ENCODE measurements around the gene CERS6. TPM values are rescaled to one million over a fixed set of nuclear protein-coding genes. Genes with fewer than 3 reads are reported as not detected.

The CERS6 gene
- total and polyA plus RNA-seq, 10 of the 15 experiments (the other 5 are each of a cell fraction or from before 2014, with no cell fraction given) = 1.3 to 20.4 (median 14.1) TPM

- no peak for TF ChIP-seq USF2 (IDR thresholded peaks at IDR 0.05; ENCODE audit: borderline replicate concordance, low read depth, low read length)
- no peak for TF ChIP-seq PRDM15 (CRISPR knock-in tag; IDR thresholded peaks at IDR 0.05)
- TF ChIP-seq ATF3 (IDR thresholded peaks at IDR 0.05; ENCODE audit: borderline replicate concordance, extremely low read depth, low read depth, low read length) = no peak
- TF ChIP-seq CHD2 (IDR thresholded peaks at IDR 0.05; ENCODE audit: borderline replicate concordance, low read depth, low read length) = 0 out of 2 replicates have a peak, but pooled peaks have one; percentile 63
- TF ChIP-seq BACH1 (IDR thresholded peaks at IDR 0.05; ENCODE audit: borderline replicate concordance) = peak; percentile 57; the same call in 1 of the 2 replicates
- no peak for TF ChIP-seq E4F1 (IDR thresholded peaks at IDR 0.05; ENCODE audit: borderline replicate concordance, partially characterized antibody)
- TF ChIP-seq SPI1 (IDR thresholded peaks at IDR 0.05; ENCODE audit: borderline replicate concordance, insufficient read depth, low read depth, low read length) = no peak
- peak; percentile 60; the same call in 1 of the 2 replicates for TF ChIP-seq TCF3 (IDR thresholded peaks at IDR 0.05; ENCODE audit: borderline replicate concordance, insufficient read depth, low read depth, low read length)
- peak; percentile 92 for TF ChIP-seq BCL3 (IDR thresholded peaks at IDR 0.05; ENCODE audit: borderline replicate concordance, insufficient read depth, low read depth, low read length, poor library complexity, severe bottlenecking)
- no peak for TF ChIP-seq SREBF2 (IDR thresholded peaks at IDR 0.05; ENCODE audit: low read length)
- TF ChIP-seq FOS (IDR thresholded peaks at IDR 0.05; ENCODE audit: borderline replicate concordance, extremely low read depth, insufficient read length) = no peak
- peak; percentile 79 for TF ChIP-seq CREB1 (IDR thresholded peaks at IDR 0.05; ENCODE audit: low read depth)
- TF ChIP-seq USF1 (IDR thresholded peaks at IDR 0.05; ENCODE audit: borderline replicate concordance, extremely low read length, insufficient read depth, low read depth, low read length) = no peak
- TF ChIP-seq EGR1 (IDR thresholded peaks at IDR 0.05; ENCODE audit: borderline replicate concordance in 1 of 2, low read depth in 2 of 2, low read length in 2 of 2) = no peak
- no peak for TF ChIP-seq NR2C2 (IDR thresholded peaks at IDR 0.05; ENCODE audit: borderline replicate concordance, control insufficient read depth, insufficient read length, low read depth)
- TF ChIP-seq TBL1XR1 (IDR thresholded peaks at IDR 0.05; ENCODE audit: low read depth, low read length) = peak; percentile 86
- no peak for TF ChIP-seq ZNF207 (IDR thresholded peaks at IDR 0.05; ENCODE audit: borderline replicate concordance)
Measured at GRCh38 chr2:168495524-168495923, 39.5 kb downstream of the CERS6 start (continued).

Data from GM12878 (cell line).